HG02798 (cell line): Measurements from ENCODE around the gene FAM177A1.
"Not testable (repeated sequence)": the region's sequence is repeated elsewhere in the genome, so short reads cannot be mapped to it uniquely, and the experiment has no call there.

Source experiments
- ATAC-seq: cut with Tn5 transposase; IDR thresholded peaks from one replicate; pipeline ENCODE4 v1.9.1; 2021; ENCODE audit warnings: mild to moderate bottlenecking; ENCODE audit not compliant: unreplicated experiment, poor library complexity

FAM177A1 gene

DNA sequence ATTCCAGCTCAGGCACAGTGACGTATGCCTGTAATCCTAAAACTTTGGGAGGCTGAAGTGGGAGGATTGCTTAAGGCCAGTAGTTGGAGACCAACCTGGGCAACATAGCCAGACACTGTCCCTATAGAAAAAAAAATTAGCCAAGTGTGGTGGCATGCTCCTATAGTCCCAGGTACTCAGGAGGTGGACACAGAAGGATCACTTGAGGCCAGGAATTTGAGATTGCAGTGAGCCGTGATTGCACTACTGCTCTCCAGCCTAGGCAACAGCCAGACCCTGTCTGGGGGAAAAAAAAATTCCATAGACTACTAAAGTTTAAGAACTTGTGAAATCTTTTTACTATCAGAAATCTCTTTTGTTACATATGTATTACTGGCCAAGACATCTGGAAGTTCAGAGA lies 6.6 kb downstream of the FAM177A1 start:
- no peak for ATAC-seq

GRCh38 chr14:35061113-35061791 lies 15.2 kb downstream of the FAM177A1 start:
- ATAC-seq = not testable (repeated sequence)

GRCh38 chr14:35065731-35066130 lies 19.7 kb downstream of the FAM177A1 start:
- ATAC-seq = not testable (repeated sequence)

- no peak for ATAC-seq
Measured at GRCh38 chr14:35068238-35069012, 22.4 kb downstream of the FAM177A1 start.

DNA sequence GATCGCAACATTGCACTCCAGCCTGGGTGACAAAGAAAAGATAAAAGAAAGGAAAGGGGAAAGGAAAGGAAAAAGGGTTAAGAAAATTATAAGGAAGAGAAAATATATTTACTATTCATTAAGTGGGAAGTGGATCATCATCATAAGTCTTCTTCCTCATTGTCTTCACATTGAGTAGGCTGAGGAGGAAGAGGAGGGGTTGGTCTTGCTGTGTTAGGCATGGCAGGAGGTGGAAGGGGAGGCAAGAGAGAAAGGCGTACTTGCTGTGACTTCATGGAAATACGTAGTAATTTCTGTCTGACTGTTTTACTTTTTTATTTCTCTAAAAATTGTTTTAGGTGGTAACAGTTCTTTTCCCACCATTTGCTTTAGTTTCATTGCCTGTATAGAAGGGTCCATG lies 26.2 kb downstream of the FAM177A1 start:
- ATAC-seq = no peak

GRCh38 chr14:35073486-35073885 lies 27.4 kb downstream of the FAM177A1 start:
- ATAC-seq = no peak

DNA sequence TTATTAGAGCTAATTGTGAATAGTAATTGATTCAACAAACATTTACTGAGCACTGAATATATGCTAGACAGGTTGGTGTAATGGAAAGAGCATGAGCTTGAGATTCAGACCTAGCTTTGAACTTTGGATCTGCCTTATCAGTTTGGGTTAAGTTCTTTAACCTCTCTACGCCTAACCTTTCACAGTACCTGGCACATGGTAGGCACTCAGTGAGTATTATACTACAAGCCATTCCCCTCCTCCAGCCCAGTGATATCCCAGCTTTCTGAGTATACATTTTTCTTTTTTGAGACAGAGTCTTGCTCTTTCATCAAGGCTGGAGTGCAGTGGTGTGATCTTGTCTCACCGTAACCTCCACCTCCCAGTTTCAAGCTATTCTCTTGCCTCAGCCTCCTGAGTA lies 32.0 kb downstream of the FAM177A1 start:
- no peak for ATAC-seq

GRCh38 chr14:35079742-35080141 lies 33.7 kb downstream of the FAM177A1 start:
- ATAC-seq = no peak

- ATAC-seq = no peak
Measured at GRCh38 chr14:35083530-35084150, 37.6 kb downstream of the FAM177A1 start.

- no peak for ATAC-seq
Measured at GRCh38 chr14:35085441-35085840, 39.4 kb downstream of the FAM177A1 start.

- ATAC-seq = no peak
Measured at GRCh38 chr14:35088514-35088913, 42.4 kb downstream of the FAM177A1 start.

DNA sequence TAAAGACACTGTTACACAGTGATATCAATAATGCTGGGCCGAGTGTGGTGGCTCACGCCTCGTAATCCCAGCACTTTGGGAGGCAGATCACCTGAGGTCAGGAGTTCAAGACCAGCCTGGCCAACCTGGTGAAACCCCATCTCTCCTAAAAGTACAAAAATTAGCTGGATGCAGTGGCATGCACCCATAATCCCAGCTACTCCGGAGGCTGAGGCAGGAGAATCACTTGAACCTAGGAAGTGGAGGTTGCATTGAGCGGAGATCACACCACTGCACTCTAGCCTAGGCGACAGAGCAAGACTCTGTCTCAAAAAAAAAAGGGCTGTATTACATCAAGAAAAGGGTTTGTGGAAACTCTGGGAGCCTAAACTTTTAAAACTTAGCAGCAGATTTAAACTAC lies 48.6 kb downstream of the FAM177A1 start:
- not testable (repeated sequence) for ATAC-seq

DNA sequence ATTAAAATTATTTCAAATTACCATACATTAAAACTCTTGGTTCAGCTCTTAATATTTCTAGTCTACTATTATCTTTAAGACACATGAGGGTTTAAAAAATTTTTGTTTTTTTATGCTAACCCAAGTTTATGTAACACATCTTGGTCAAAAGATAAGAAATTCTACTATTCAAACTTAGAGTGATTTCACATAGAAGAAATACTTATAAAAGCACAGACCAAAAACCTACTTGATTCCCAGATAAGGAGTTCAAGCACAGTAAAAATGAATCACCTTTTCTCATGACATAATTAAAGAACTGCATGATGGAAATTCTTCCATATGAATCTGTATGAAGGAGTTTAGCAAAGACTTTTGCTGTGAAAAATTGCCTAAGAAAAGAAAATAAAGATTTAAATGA lies 61.8 kb downstream of the FAM177A1 start:
- ATAC-seq = no peak

DNA sequence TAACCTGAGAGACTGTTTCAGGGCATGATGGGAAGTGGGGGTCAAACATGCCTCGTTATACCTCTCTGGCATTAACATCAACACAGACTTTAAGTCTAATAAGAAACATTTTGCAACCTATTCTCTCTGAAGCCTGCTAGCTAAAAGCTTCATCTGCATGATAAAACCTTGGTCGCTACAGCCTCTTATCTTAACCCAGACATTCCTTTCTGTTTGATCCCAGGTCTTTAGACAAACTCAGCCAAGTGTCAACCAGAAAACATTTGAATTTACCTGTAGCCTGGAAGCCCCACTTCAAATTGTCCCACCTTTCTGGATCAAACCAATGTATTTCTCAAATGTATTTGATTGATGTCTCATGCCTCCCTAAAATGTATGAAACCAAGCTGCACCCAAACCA lies 66.6 kb downstream of the FAM177A1 start:
- no peak for ATAC-seq

DNA sequence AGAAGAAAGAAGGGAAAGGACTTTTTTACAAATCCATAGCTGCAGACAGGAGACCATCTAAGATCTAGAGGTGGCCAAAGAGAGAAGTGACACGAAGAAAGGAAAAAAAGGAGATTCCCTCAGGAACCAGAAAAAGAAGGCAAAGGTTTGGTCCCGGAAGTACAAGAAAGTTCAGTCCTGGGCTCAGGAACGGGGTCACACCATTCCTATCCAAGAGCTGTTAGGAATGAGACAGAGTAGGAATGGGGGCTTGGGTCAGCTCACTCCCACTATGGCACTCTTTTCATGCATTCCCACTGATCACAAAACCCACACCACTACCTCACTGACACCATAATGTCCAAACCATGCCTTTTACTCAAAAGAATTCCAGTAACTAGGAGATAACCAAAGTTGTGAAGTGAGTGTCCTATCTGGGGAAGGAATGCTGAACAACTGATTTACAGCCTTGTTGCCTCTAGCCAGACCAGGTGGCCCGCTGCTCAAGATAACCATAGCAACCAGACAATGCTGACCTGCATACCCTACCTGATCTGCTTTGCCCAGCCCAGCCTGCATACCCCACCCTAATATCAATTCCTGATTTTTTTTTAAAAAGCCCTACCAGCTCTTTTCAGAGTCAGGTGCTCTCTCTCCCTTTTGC lies 67.4 kb downstream of the FAM177A1 start:
- no peak for ATAC-seq

- ATAC-seq = no peak
Measured at GRCh38 chr14:35114036-35114435, 68.0 kb downstream of the FAM177A1 start.

- no peak for ATAC-seq
Measured at GRCh38 chr14:35116242-35116641, 70.2 kb downstream of the FAM177A1 start.

- no peak for ATAC-seq
Measured at GRCh38 chr14:35117112-35117511, 71.0 kb downstream of the FAM177A1 start.

GRCh38 chr14:35121026-35121886 lies 75.2 kb downstream of the FAM177A1 start:
- no peak for ATAC-seq
